NCI-H345 (cell line): Measurements from ENCODE around the gene AKAP5.

Source experiments
- DNase-seq: peaks from one replicate; lab custom pipeline; 2025; lab: John Stamatoyannopoulos, UW

The AKAP5 gene, protein sequence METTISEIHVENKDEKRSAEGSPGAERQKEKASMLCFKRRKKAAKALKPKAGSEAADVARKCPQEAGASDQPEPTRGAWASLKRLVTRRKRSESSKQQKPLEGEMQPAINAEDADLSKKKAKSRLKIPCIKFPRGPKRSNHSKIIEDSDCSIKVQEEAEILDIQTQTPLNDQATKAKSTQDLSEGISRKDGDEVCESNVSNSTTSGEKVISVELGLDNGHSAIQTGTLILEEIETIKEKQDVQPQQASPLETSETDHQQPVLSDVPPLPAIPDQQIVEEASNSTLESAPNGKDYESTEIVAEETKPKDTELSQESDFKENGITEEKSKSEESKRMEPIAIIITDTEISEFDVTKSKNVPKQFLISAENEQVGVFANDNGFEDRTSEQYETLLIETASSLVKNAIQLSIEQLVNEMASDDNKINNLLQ

DNA sequence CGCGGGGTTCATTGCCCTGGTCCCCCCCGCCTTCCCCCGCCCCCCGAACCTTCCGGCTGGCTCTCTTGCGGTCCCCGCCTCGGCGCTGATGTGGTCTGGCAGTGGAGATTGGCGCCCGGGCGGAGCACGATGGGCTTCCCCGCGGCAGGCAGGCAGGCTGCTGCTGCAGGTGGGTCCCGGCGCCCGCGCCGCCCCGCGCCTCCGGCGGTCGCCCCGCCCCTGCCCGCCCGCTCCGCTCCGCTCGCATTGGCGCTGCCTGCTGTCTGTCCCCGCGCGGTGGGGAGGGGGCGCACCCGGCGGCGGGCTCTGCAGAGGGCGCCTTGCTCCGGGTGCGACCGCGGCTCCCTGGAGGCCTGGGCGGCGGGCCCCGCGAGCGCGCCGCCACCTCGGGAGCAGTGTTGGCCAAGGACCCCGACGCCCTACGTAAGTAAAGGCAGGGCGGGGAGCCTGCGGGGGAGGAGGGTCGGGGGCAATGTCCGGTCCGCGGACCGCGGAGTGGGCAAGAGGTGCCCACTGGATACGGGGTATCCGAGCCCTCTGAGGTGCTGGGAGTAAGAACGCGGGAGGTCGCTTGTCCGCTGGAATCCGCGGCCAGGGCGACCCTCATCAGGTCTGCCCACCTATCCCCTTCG is at the start of gene AKAP5:
Gene AKAP5, plus strand, starts transcription at position 309 of the 632 bp plus-strand sequence. CDS start 2,896 bp downstream, outside the sequence.
- peak; percentile 89 for DNase-seq

DNA sequence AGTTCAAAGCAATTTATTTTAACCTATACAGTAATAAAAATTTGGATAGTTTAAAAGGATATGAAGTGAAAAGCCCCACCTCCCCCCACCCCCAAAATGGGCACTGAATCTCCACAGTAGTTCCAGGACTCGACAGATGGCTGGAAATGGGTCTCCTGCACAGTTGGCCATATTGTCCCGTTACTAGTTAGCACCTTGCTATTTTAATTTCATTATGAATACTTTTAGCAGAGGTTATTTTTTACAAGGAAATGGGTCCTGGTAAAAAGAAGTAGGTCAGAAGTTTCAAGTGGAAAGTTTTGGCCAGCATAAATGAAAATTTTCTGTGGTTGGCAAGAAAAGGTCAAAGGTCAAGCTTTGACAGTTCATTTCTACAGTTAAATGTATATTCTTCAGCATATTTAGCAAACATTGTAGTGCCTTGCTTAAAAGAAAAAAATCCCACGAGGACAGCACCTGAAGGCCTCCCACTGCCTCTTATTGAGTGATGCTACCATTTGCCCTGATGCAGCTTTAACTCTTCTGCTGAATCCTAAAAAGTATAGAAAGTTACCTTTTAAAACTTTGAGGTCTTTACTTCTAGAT is 48.9 kb upstream of the AKAP5 start:
- no peak for DNase-seq

DNA sequence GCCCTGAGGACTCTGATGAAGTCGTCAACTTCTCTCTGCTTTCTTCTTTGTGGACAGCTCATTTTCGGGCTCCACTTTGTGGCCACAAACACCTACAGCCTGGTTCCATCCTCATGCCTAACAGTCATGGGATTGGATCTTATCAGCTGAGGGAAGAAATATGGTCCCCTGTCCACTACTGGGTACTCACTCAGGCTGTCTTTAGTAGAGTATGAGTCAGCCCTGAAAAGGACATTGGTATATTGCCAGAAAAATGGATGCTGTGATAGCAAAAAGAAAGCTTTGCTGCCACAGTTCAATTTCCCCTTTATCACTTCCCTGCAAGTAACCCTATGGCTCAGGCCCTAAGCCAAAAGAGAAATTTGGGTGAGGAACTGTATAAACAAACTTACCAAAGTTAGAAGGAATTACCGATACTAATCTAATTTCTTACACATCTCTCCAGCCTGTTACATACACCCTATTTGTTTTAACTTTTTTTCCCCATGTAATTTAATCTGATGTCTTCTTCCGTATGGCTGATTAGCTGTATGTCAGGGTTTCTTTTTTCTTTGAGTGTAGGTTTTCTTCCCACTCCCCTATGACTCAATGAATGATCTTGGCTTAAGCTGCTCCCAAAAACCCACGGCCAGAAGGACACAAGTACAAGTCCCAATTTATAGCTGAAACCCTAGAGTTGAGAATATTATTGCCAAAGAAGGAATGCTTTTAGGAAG is 48.1 kb upstream of the AKAP5 start:
- DNase-seq: no peak

DNA sequence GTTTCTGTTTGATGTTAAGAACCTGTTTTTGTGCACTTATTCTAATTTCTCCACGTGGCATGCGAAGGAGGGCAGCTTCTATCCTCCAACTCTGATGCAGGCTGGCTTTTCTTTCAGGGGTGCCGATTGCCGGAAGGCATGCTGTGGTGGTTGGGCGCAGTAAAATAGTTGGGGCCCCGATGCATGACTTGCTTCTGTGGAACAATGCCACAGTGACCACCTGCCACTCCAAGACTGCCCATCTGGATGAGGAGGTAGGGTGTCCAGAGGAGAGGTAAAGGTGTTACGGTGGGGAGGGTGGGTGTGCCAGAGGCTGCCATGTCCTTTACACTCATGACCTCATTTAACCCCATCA is 47.6 kb upstream of the AKAP5 start:
- DNase-seq: no peak

DNA sequence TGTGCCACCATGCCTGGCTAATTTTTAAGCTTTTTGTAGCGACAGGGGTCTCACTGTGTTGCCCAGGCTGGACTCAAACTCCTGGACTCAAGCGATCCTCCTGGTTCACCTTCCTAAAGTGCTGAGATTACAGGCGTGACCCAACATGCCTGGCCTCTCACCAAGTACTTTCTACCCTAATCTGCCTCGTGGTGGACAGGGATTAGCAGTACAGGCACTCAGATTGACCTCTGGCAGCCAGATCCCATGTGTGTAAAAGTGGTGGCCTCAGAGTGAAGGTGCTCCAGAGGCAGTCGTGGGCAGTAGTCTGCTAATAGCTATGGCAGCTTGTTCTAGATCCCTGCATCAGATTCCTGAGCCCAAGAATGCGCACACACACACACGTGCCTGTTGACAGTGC is 46.3 kb upstream of the AKAP5 start:
- DNase-seq: no peak

DNA sequence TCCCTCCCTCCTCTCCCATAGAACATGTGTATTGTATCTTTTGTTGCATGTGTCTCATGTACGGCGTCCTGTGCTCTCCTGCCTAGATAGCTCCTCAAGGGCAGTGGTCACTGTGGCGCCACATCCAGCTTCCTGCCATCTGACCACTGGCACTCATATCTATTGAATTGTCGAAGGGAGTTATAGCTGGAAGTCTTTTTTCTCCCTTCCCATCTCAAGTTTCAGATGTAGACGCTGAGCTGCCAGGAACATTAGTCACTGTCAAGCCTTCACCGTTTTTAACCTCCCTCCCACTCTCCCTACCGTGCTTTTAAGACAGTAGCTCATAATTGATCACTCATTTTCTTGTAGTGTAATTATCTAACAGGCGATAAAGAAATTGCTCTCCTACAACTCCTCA is 44.1 kb upstream of the AKAP5 start:
- DNase-seq: no peak

DNA sequence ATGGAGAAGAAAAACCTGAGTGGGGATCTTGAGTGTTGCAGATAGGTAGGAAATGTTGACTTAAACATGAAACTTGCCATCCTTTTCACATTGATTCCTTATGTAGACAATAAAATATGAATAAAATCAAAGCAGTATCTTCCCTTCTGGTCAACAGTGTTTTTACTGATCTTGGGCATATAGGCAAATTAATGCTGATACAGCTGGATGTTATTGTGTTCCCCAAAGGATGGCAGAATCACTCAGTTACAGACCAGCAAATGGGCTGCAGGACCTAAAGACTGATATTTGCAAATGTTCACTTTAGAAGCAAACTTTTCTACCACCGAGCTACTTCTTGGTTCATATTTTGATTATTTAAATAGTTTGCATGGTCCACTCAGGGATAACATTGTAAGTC is 43.3 kb upstream of the AKAP5 start:
- DNase-seq: no peak

DNA sequence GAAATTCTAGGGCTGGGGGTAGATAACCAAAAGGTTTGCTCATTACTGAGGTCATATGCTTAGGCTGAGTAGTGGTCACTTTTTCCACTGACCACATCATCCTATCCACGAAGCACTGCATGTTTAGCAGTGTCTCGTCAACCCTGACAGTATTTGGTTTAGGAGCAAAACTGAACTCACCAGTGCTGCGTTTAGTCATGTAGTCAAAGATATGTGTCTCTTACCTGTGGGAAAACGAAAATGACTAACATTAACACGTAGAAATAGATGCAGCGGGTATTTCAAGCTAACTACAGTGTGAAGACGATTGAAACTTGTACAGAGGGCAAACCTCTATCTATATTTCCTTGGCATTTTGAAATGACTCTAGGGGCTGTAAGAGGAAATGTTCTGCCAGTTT is 42.5 kb upstream of the AKAP5 start:
- DNase-seq: no peak

DNA sequence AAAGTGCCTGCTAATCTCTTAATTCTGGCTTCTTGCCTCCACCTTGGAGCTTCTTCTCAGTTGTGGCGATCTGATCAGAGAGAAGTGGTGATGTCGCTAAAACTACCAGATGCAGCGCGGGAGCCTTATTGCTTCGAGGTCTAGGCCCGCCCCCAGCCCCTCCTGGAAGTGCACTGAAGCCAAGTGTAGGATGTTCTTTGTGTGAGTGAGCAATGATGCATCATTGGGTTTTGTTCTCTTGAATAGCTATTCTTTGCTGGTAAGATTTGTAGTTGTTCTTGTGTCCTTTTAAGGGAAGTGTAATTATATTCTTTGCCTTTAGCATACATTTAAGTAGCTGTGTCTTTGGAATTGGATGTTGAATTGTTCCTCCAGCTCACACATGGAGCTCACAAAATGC is 41.3 kb upstream of the AKAP5 start:
- DNase-seq: no peak

DNA sequence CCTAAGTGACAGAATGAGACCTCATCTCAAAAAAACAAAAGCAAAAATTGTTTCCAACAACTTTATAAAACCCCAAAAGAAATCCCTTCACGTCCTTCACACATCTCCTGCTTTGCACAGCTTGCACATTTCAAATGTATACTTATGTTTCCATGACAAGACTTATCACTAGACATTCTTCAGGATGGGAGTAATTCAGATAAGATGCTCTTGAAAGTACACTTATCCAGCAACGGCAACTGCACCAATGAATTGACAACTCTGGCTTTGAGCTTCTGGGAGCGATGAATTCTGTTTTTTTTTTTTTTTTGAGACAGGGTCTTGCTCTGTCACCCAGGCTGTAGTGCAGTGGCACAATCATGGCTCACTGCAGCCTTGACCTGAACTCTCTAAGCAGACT is 30.8 kb upstream of the AKAP5 start:
- no peak for DNase-seq

DNA sequence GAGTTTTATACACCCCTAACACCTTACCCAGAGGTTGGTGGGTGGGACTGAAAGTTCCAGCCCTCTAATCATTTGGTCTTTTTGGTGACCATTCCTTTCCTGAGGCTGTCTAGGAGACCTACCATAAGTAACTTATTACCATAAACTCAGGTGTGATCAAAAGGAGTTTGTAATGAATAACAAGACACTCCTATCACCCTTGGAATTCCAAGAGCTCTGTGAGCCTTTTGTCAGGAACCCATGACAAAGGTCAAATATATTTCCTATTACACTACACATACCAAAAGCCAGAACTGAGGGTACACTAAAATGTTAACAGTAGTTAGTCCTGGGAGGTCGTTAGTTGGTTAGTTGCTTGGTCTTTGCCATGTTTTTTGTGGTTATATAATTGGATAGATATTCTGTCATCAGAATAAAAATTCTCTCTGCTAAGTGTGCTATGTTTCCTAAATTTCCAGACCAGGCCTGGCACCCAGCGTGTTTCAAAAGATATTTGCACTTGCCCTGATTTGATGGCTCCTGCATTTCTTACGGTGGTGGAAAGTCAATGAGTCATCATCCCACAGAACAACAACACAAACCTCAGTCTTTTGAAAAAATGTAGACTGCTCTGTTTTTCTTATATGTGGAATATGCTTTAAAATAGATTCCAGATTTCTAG is 27.0 kb upstream of the AKAP5 start:
- DNase-seq: no peak

DNA sequence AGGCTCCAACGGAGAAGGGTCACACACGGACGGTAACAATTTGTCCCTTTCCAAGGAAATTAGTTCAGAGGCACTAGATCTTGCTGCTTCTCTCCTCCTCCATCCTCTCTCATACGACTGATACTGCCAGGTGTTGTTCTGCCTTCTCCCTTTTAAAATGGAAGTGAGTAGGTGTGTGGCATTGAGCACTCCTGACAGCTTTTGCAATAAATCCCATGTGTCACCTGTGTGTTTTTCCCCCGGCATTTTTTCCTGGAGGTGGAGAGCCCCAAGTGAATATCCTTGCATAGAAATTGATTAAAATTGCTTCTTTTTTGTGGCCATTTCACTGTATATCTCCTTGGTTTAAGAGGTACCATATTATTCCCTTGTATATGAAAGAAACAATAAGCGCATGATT is 26.2 kb upstream of the AKAP5 start:
- DNase-seq: no peak

DNA sequence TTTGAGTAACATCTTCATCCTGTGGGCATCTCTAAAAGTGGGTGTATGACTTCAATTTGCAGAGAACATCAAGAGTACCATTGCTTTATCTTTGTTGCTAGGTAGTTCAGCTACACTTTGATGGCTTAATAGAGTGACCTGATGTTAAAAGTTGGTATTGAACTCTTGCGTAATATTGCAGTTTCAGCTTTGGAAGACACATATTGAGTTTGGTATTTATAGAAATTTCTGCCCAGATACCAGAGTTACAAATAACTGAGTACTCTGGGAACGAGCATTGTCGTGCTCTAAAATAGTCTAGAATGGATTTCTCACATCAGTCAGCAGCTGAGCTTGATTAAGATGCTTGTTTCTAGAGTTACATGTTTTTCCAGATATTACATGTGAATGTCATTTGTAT is 24.8 kb upstream of the AKAP5 start:
- DNase-seq: no peak

DNA sequence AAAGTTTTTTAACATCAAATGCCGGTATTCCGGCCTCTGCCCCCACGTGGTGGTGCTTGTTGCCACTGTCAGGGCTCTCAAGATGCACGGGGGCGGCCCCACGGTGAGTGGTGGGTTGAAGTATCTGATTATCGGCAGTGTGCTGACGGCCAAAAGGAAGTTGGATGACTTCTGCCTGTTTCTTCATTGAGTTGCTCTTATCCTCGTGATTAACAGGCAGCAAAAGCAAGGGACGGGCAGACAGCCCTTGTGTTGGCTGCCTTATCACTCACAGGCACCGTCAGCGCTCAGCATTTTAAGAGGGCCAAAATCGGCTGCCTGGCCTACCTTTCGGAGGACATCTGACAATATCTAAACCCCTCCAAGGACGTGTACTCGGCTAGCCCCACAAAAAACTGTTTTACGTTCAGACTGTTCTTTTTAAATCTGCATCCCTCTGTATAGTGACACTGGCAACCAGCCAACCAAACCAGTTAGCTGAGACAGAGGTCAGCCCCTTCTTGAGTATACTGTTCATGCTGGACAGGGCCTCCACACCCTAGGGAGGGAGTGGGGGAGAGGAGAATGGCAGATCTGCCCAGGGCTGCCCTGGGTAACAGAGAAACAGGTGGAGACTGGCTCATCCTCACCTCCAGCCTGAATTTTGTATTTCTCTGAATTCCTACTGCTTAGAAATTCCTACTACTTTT is 22.9 kb upstream of the AKAP5 start:
- no peak for DNase-seq

DNA sequence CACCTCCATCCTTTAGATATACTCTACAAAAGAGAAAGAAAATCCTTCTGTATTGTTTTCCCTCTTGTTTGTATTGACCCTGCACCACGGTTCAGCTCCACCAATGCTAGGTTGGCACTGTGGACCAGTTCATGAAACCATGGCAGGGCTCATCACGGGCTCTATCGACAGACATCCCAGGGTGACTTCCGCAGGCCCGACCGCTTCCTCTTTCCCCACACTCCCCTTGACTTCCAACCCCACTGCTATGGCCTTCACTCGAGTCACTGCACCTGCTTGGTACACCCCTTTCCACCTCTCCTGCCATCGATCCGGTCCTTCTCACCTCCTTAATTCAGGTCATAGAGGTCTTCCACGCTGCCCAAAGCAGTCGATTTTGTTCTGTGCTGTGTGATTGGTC is 21.2 kb upstream of the AKAP5 start:
- no peak for DNase-seq

DNA sequence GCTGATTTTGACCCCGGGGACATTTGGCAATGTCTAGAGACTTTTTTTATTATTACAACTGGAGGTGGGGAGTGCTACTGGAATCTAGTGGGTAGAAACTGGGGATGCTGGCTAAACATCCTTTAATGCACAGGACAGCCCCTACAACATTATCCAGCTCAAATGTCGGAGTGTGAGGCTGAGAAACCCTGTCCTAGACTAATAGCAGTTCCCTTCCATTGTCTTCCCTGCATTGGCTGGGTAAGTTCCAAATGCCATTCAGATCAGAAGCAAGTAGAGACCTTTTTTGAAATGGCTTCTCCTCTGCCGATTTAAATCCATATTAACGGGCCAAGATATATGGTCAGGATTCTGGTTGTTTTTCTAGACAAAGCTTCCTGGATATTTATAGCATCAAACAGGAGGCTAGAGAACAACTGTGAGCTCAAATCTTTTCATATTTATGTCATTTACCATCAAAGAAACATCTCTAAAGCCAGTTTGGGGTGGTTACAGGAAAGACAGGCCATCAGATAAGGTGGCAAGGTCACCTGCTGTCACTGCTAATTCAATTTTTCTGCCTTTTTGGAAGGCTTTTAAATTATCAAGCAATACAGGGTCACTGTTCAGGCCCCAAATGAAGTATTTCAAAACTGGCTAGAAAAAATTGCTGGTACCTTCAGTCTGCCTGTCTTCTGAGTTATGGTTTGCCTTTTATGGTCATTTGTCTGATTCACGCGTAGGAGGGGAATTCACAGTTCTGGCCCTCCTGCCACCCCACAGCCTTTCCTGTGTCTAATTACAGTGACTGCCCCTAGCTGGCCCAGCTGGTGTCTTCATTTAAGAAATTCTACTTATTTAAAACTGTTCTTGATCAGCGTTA is 20.1 kb upstream of the AKAP5 start:
- no peak for DNase-seq

DNA sequence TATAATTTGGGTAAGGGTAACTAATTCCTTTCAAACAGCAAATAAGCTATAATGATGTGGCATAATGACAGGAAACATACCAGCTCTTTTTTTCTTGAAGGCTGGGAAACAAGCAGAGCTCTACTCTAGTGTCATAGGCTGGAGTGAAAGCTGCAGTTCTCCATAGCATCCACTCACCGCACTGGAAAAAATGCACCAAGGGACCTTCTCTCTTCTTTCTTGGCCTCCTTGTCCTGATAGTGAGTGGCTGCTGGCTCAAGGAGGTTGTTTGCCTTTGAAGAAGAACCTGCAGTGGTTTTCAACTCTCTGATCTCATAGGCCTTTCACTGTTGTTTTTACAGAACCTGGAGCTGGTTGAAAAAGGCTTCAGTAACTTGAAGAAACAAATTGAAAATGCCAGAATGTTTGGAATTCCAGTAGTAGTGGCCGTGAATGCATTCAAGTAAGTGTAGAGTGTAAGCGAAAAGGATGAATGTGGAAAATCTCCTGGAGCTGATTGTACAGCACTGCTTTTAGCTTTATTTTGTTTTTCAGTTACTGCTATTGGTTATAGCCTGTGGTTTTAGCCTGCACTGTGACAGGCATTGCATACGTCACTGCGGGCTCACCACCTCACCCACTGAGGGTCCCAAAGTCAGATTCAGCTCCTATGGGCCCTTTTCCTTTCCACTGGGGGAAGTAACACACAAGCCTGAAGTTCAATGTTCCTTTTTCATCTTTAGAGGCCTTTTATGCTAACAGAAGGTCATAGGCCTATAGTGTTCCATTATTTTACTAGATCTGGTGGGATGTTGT is 17.2 kb upstream of the AKAP5 start:
- no peak for DNase-seq

DNA sequence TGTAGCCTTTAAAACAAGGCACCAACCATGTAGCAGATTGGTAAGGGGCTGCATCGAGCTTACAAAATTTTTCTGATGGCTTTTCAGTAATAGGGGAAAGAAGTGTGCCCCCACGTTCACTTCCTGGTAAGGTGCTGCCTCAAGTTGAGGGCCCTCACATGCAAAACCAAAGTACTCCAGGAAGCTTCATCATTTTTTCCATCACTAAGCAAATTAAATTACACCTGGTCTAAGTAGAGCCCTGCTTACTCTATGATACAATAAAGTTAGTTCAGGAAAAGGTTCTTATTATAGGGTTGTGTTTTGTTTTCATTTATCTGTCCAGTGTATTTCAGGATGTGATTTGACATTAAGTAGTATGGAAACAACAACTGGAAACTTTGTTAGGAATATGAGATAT is 15.0 kb upstream of the AKAP5 start:
- DNase-seq: no peak

DNA sequence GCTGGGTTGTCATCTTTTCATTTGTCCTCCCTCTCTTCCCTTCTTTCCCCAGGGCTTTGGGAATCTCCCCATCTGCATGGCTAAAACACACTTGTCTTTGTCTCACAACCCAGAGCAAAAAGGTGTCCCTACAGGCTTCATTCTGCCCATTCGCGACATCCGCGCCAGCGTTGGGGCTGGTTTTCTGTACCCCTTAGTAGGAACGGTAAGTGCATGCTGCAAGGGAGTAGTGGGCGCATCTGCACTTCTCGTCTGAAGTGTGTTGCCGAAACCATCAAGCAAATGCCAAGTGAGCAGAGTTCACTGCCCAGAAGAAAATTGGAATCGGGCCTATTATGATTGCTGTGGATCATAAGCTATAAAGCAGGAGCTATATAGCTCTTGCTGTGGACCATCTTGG is 10.6 kb upstream of the AKAP5 start:
- no peak for DNase-seq
